ENCODE data around the gene WNT7B. TPM values are rescaled to one million over a fixed set of nuclear protein-coding genes. Genes with fewer than 3 reads are reported as not detected.

The WNT7B gene
- total and polyA plus RNA-seq, 8 donors = 0.16 to 1.3 (median 0.71) TPM

DNA sequence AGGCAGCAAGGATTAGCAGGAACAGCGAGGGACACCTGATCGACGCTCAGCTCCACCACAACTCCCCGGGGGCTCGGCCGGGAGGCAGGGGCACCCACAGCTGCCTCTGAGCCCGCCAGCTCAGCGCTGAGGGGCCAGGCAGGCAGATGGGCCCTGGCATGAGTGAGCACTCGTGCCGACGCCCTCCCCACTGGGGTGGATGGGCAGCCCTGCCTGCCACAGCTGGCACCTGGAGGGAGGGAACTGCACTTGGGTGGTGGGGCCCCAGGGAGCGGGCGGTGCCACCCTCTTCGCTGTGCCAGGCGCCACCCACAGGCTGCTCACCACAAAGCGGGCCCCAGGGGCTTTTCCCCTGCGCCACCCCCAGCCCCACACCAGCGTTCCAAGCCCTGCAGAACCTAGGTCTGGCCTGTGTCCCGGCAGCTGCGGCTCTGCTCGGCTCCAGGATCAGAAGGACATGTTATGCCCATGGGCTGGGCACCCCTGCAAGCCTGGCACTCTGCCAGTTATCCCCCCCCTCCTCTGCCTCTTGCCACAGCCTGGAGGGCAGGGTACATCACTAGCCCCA is 28.8 kb downstream of the WNT7B start:
- DNase-seq (no peak), ATAC-seq (no peak), FAIRE-seq (no peak)
- no peak overlapping the region for H3K27ac ChIP-seq
- H3K27me3 ChIP-seq = no peaks in the 10 kb centered on the region
- H3K36me3 ChIP-seq = no peaks in the 10 kb centered on the region
- H3K9me3 ChIP-seq = no peaks in the 10 kb centered on the region
- 69 to 81% methylated on average over 20 to 21 of the region's 21 CpGs for WGBS, 2 donors
- H3K4me3 ChIP-seq = no peak overlapping the region
- no peaks in the 10 kb centered on the region for H3K4me1 ChIP-seq
- TF ChIP-seq, protein P1, sequence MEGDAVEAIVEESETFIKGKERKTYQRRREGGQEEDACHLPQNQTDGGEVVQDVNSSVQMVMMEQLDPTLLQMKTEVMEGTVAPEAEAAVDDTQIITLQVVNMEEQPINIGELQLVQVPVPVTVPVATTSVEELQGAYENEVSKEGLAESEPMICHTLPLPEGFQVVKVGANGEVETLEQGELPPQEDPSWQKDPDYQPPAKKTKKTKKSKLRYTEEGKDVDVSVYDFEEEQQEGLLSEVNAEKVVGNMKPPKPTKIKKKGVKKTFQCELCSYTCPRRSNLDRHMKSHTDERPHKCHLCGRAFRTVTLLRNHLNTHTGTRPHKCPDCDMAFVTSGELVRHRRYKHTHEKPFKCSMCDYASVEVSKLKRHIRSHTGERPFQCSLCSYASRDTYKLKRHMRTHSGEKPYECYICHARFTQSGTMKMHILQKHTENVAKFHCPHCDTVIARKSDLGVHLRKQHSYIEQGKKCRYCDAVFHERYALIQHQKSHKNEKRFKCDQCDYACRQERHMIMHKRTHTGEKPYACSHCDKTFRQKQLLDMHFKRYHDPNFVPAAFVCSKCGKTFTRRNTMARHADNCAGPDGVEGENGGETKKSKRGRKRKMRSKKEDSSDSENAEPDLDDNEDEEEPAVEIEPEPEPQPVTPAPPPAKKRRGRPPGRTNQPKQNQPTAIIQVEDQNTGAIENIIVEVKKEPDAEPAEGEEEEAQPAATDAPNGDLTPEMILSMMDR (IDR thresholded peaks at IDR 0.05) = no peak
- intact Hi-C loops (cut with DNase I) = no loop called here

DNA sequence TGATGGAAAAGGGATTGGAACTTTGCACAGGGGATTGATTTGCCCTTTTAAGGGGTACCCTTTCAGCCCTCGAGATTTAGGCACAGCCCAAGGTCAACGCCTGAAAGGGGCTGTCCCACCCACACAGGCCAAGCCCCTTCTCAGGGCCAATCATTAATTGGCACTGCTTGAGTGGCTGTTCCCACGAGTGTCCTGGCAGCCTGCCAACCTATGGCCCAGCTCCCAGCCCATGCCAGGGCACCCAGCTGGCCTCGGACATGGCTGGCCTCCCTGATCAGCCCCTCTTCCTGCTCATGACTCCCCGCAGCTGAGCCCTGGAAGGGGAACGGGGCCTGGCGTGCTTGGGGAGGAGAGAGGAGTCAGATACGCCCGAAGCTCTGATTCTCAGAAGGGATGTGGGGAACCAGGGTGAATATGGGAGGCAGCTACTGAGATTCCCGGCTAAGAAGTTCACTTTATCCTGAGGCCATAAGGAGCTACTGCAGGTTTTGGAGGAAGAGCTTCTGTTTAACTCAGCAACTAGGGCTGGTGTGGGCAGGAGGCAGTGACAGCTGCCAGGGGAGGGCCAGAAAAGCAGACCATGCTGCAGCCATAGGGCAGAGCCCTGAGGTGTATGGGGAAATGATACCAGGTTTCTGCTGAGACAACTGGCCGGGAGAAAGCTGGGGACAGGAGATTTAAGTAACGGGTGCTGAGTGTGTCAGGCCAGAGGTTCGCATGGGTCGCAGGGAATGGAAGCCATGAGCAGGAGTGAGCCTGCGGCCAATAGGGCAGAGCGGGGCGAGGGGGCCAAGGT is 30.0 kb downstream of the WNT7B start:
- no peak for FAIRE-seq
- Histone ChIP-seq H3K9me3 (no peaks in the 10 kb centered on the region), H3K4me3 (no peak overlapping the region), H3K27ac (no peak overlapping the region), H3K4me1 (no peaks in the 10 kb centered on the region), H3K27me3 (no peaks in the 10 kb centered on the region), H3K36me3 (no peaks in the 10 kb centered on the region)
- peak in 1 of 4 donors; percentile 55 for ATAC-seq
- intact Hi-C loops (cut with DNase I) = no loop called here
- DNase-seq = peak in 2 of 6 donors; percentile 25 to 62
- TF ChIP-seq, protein P1 (IDR thresholded peaks at IDR 0.05) = no peak
- WGBS, 2 donors = 66 to 68% methylated on average over 17 of the region's 17 CpGs

DNA sequence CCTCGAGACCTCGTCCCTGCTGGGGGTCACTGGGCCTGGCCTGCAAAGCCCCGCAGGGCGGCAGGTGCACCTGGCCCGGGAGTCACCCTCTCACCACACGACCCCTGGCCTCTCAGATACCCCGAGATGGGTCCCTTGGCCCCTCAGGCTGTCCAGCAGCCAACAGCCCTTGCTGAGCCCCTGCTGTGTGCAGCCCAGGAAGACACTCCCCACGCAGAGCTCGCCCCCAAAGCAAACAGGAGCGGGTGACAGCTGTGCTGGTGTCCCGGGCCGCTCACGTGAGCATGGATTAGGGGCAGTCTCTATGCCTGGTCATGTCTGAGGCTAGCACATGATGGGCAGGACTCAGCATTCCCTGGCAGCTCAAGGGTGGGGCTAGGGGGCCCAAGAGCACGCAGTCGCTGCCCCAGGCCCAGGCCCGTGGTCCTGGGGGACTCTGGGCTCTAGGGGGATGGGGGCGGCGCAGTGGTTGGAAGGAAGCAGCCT is 31.3 kb downstream of the WNT7B start:
- DNase-seq (no peak), FAIRE-seq (no peak), ATAC-seq (no peak)
- Histone ChIP-seq H3K27ac (no peak overlapping the region), H3K4me3 (no peak overlapping the region), H3K9me3 (no peaks in the 10 kb centered on the region), H3K4me1 (no peaks in the 10 kb centered on the region), H3K27me3 (no peaks in the 10 kb centered on the region), H3K36me3 (no peaks in the 10 kb centered on the region)
- TF ChIP-seq, protein P1 (IDR thresholded peaks at IDR 0.05) = no peak
- intact Hi-C loops (cut with DNase I) = no loop called here
- WGBS, 2 donors = 75 to 80% methylated on average over 16 to 18 of the region's 18 CpGs

DNA sequence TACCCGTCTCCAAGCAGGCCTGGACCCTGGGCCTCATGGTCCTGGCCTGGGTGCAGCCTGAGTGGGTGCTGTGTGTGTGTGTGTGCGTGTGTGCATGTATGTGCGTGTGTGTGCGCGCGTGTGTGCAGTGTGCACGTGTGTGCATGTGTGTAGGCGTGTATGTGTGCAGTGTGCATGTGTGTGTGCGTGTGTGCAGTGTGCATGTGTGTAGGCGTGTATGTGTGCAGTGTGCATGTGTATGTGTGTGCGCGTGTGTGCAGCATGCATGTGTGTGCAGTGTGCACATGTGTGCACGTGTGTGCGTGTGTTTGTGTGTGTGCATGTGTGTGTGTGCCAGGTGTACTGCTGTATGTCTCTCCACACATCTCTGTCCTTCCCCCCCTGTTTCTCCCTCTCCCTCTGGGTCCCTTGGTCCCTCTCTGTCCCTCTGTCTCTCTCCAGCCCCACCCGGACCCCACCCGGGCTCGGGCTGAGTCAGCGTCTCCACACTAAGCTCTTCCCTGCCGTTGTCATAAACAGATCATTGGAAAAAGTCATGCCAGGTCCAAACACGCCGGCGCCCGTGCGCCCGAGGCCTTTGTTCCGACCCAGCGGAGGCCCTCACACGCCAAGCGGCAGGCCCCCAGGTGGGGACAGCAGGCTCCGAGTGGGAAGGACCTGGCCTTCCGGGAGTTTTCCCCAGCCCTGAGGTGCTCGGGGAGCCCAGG is 34.0 kb downstream of the WNT7B start:
- TF ChIP-seq, protein P1 (IDR thresholded peaks at IDR 0.05) = no peak
- WGBS, 2 donors = 81 to 90% methylated on average over 30 to 32 of the region's 32 CpGs
- H3K27ac ChIP-seq = no peak overlapping the region
- H3K27me3 ChIP-seq = no peaks in the 10 kb centered on the region
- FAIRE-seq (no peak), ATAC-seq (no peak), DNase-seq (no peak)
- H3K9me3 ChIP-seq = no peaks in the 10 kb centered on the region
- no peaks in the 10 kb centered on the region for H3K36me3 ChIP-seq
- no peaks in the 10 kb centered on the region for H3K4me1 ChIP-seq
- no peak overlapping the region for H3K4me3 ChIP-seq
- intact Hi-C loops (cut with DNase I) = no loop called here

All from pancreas (tissue), 10 donors.